MG63 (cell line): Measurements from ENCODE around the gene TBC1D3B. TPM values are rescaled to one million over a fixed set of nuclear protein-coding genes. Genes with fewer than 3 reads are reported as not detected.
"Not testable (repeated sequence)": the region's sequence is repeated elsewhere in the genome, so short reads cannot be mapped to it uniquely, and the experiment has no call there.

Source experiments
- DNase-seq: peaks from one replicate; pipeline ENCODE4 v3.0.0-alpha.2; 2020
- H3K27me3 ChIP-seq: fragments of 250-450 bp; sonication (Bioruptor Pico); 2 replicates; pipeline ENCODE4 v1.5.1; 2020; ENCODE audit warnings: mild to moderate bottlenecking, moderate library complexity
- H3K36me3 ChIP-seq: fragments of 250-450 bp; sonication (Bioruptor Pico); 2 replicates; pipeline ENCODE4 v1.5.1; 2020; ENCODE audit warnings: mild to moderate bottlenecking, moderate library complexity
- H3K4me3 ChIP-seq: fragments of 250-450 bp; sonication (Bioruptor Pico); 2 replicates; pipeline ENCODE4 v1.5.1; 2020; ENCODE audit warnings: mild to moderate bottlenecking, moderate library complexity
- H3K9me3 ChIP-seq: fragments of 250-450 bp; sonication (Bioruptor Pico); 2 replicates; pipeline ENCODE4 v1.5.1; 2020; ENCODE audit warnings: mild to moderate bottlenecking, moderate library complexity
- total RNA-seq: library from RNA; depleted of rRNA; stranded (reverse); fragments of >200 nt; shearing (Covaris generic); gene quantifications from 2 replicates; pipeline ENCODE4 v1.2.3, GENCODE V29; 2014; ENCODE audit warnings: low replicate concordance; rRNA removed

TBC1D3B gene
- total RNA-seq, result not detected in 2 replicates

DNA sequence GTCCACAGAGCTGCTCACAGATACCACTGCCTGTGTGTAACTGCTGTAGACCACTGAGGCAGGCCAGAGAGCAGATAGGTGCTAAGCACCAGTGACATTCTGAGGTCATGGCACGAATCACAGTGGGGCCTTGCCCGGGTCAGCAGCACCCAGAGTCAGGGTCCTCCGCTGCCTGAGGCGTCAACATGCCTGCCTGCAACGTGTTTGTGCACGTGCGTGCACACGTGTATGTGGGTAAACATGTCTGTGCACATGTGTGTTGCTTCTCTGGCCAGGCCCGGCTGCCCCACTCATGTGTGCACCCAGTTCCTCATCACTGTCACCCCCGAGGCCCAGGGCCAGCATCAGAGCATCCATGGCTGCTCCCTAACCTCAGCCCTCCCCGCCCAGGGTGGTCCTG lies at the start of gene TBC1D3B:
Gene TBC1D3B, minus strand, starts transcription at position 101 of the 400 bp plus-strand sequence. CDS start 1,586 bp downstream, outside the sequence.
- not testable (repeated sequence) for H3K4me3 ChIP-seq, H3K27me3 ChIP-seq, DNase-seq, H3K36me3 ChIP-seq, H3K9me3 ChIP-seq

- H3K36me3 ChIP-seq, DNase-seq, H3K9me3 ChIP-seq, H3K4me3 ChIP-seq, H3K27me3 ChIP-seq: not testable (repeated sequence)
Measured at GRCh38 chr17:36222967-36223366, 46.5 kb upstream of the TBC1D3B start.

DNA sequence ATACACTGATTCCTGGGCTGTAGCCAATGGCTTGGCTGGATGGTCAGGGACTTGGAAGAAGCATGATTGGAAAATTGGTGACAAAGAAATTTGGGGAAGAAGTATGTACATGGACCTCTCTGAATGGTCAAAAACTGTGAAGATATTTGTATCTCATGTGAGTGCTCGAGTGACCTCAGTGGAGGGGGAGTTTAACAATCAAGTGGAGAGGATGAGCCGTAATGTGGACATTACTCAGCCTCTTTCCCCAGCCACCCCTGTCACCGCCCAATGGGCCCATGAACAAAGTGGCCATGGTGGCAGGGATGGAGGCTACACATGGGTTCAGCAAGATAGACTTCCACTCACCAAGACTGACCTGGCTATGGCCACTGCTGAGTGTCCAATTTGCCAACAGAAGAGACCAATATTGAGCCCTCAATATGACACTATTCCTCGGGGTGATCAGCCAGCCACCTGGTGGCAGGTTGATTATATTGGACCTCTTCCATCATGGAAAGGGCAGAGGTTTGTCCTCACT lies 45.2 kb upstream of the TBC1D3B start:
- not testable (repeated sequence) for H3K36me3 ChIP-seq, H3K27me3 ChIP-seq, DNase-seq, H3K4me3 ChIP-seq
- H3K9me3 ChIP-seq, result peaks cover 11% of the 10 kb centered on the region

DNA sequence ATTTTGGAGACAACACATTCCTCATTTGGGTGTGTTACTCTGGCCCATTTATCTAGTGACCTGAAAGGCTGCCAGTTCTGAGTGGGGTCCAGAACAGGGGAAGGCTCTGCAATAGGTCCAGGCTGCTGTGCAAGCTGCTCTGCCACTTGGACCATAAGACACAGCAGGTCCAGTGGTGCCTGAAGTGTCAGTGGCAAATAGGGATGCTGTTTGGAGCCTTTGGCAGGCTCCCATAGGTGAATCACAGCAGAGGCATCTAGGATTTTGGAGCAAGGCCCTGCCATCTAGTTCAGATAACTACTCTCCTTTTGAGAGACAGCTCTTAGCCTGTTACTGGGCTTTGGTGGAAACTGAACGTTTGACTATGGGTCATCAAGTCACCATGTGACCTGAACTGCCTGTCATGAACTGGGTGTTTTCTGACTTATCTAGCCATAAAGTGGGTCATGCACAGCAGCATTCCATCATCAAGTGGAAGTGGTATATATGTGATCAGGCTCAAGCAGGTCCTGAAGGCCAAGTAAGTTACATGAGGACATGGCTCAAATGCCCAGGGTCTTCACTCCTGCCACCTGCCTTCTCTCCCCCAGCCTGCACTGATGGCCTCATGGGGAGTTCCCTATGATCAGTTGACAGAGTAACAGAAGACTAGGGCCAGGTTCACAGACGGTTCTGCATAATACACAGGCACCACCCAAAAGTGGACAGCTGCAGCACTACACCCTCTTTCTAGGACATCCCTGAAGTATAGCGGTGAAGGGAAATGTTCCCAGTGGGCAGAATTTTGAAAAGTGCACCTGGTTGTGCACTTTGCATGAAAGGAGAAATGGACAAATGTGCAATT lies 44.5 kb upstream of the TBC1D3B start:
- not testable (repeated sequence) for H3K4me3 ChIP-seq, H3K36me3 ChIP-seq
- peak; percentile 89 for DNase-seq
- Histone ChIP-seq H3K9me3 (peaks cover 11% of the 10 kb centered on the region), H3K27me3 (peaks cover 11% of the 10 kb centered on the region)

DNA sequence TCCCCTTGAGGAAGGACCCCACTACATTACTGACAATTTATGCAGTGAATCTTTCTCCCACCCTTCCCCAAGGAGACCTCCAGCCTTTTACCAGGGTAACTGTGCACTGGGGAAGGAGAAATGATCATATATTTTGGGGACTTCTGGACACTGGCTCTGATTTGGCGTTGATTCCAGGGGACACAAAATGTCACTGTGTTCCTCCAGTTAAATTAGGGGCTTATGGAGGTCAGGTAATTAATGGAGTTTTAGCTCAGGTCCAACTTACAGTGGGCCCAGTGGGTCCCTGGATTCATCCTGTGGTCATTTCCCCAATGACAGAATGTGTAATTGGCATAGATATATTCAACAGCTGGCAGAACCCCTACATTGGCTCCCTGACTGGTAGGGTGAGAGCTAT lies 43.1 kb upstream of the TBC1D3B start:
- H3K9me3 ChIP-seq, result peaks cover 11% of the 10 kb centered on the region
- not testable (repeated sequence) for H3K4me3 ChIP-seq, DNase-seq

DNA sequence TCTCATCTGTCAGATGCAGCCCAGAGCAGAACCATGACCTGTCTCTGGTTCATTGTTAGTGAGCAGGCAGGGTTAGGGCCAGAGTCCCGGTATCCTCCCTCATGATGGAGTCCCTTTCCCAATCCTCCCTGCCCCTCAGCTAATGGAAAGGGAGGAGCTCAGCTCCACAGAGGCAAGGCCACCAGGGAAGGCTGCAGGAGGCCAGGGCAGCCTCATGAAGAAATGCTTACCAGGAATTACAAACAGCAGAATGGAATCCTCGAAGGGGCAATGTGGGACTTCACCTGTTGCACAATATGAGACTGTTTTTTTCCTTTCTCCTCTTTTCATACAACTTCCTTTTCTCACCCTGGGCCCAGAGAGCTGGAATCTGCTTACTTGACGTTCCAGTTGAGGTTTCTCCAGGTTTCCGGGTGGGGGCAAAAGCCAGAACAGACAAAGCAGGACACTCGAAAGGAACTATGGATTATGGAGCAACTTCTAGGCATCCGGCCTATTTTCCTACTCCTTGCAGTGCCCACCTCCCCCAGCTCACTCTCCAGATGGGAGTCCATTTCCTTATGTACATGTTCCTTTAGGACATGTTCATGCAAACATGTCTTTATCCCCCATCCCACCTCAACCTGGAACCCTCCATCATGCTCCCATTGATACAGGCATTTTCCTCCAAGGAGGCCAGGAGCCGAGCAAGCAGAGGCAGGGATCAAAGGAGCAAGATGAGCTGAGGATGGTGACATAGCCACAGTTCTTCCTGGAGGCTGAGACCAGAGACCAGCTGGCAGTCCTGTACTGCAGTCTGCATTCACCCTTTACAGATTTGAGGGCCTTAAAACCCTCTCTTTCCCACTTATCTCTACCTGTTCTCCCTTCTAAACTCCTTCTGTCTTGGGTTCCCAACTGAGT lies 39.2 kb upstream of the TBC1D3B start:
- not testable (repeated sequence) for DNase-seq, H3K4me3 ChIP-seq, H3K36me3 ChIP-seq
- Histone ChIP-seq H3K27me3 (peaks cover 26% of the 10 kb centered on the region), H3K9me3 (peaks cover 11% of the 10 kb centered on the region)

More for the DNA sequence above, 43.1 kb upstream of the TBC1D3B start:
- H3K27me3 ChIP-seq, result peaks cover 13% of the 10 kb centered on the region
- not testable (repeated sequence) for H3K36me3 ChIP-seq

DNA sequence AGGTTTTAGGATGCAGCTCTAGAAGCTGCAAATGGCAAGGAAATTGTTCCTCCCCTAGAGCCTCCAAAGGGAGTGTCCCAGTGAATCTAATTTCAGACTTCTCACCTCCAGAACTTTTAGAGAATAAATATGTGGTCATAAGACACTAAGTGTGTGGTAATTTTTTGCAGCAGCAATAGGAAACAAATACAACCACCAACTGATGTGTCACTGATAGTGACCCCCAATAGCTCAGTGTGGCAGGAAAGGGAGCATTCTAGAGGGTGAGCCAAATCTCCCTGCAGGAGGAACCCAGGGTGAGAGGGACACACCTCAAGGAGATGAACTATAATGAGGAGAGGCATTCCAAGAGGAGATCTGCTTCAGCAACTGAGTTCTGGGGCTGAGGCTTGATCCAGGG lies 38.5 kb upstream of the TBC1D3B start:
- Histone ChIP-seq H3K27me3 (peaks cover 26% of the 10 kb centered on the region), H3K4me3 (no peak overlapping the region), H3K9me3 (peaks cover 11% of the 10 kb centered on the region), H3K36me3 (no peaks in the 10 kb centered on the region)
- DNase-seq, result no peak

GRCh38 chr17:36213695-36214094 lies 37.3 kb upstream of the TBC1D3B start:
- Histone ChIP-seq H3K9me3 (peaks cover 11% of the 10 kb centered on the region), H3K36me3 (no peaks in the 10 kb centered on the region), H3K4me3 (no peak overlapping the region), H3K27me3 (peaks cover 28% of the 10 kb centered on the region)
- no peak for DNase-seq

- no peak for DNase-seq
- Histone ChIP-seq H3K9me3 (peaks cover 4% of the 10 kb centered on the region), H3K4me3 (no peak overlapping the region), H3K36me3 (no peaks in the 10 kb centered on the region), H3K27me3 (peaks cover 24% of the 10 kb centered on the region)
Measured at GRCh38 chr17:36212966-36213365, 36.5 kb upstream of the TBC1D3B start.

DNA sequence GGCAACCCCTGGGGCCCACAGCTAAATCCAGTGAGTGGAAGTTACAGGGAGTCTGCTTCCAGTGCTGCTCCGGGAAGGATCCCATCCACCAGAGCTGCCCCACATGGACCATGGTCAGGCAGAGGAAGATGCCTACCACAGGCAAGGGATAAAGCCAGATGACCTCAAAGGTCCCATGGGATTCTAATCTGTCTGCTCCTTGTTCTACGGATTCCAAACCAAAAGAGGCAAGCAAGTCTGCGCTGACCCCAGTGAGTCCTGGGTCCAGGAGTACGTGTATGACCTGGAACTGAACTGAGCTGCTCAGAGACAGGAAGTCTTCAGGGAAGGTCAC lies 35.8 kb upstream of the TBC1D3B start:
- peaks cover 20% of the 10 kb centered on the region for H3K27me3 ChIP-seq
- DNase-seq, result no peak
- no peaks in the 10 kb centered on the region for H3K36me3 ChIP-seq
- H3K9me3 ChIP-seq, result no peaks in the 10 kb centered on the region
- H3K4me3 ChIP-seq, result no peak overlapping the region

- H3K9me3 ChIP-seq, H3K36me3 ChIP-seq, DNase-seq, H3K4me3 ChIP-seq: not testable (repeated sequence)
- peaks cover 22% of the 10 kb centered on the region for H3K27me3 ChIP-seq
Measured at GRCh38 chr17:36211484-36212271, 35.2 kb upstream of the TBC1D3B start.

GRCh38 chr17:36210439-36211211 lies 34.2 kb upstream of the TBC1D3B start, which contains the start of gene CCL4L2:
Gene CCL4L2, plus strand, starts transcription at chr17:36211063.
- not testable (repeated sequence) for H3K4me3 ChIP-seq, H3K36me3 ChIP-seq, H3K9me3 ChIP-seq, DNase-seq
- peaks cover 21% of the 10 kb centered on the region for H3K27me3 ChIP-seq

DNA sequence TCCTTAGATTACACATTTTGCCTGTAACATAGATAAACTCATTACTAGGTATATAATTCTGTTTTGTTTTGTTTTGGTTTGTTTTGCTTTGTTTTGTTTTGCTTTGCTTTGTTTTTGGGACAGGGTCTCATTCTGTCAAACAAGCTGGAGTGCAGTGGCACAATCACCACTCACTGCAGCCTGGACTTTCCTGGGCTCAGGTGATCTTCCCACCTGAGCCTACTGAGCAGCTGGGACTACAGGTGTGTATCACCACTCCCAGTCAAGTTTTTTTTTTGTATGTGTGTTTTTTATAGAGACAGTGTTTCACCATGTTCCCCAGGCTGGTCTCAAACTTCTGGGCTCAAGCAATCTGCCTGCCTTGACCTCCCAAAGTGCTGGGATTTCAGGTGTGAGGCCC lies 33.1 kb upstream of the TBC1D3B start:
- Histone ChIP-seq H3K4me3 (no peak overlapping the region), H3K27me3 (peaks cover 19% of the 10 kb centered on the region)

GRCh38 chr17:36207383-36207782 lies 30.9 kb upstream of the TBC1D3B start:
- not testable (repeated sequence) for H3K9me3 ChIP-seq, H3K36me3 ChIP-seq, DNase-seq, H3K4me3 ChIP-seq
- H3K27me3 ChIP-seq, result peaks cover 12% of the 10 kb centered on the region; the same call in 1 of the 2 replicates

More for the DNA sequence above, 33.1 kb upstream of the TBC1D3B start:
- DNase-seq, result no peak
- H3K9me3 ChIP-seq, result no peaks in the 10 kb centered on the region
- H3K36me3 ChIP-seq, result no peaks in the 10 kb centered on the region

DNA sequence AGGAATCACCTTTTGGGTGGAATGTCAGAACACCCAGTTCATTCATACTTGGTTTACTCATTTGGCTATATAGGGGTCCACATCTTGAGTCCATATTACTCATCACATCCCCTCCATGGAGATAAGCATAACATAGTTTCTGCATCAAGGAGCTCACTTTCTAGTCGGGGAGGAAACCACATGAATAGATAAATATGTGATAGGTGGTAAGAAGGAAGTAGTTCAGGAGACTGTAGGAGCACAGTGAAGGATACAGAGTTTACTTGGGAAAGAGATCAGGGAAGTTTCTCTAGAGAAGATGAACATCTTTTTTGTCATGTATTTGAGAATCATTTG lies 30.0 kb upstream of the TBC1D3B start:
- not testable (repeated sequence) for H3K36me3 ChIP-seq, H3K4me3 ChIP-seq, H3K9me3 ChIP-seq, DNase-seq
- peaks cover 11% of the 10 kb centered on the region; the same call in 1 of the 2 replicates for H3K27me3 ChIP-seq
